Tibial nerve (tissue), 4 donors: ENCODE data around the gene RNF149. TPM values are rescaled to one million over a fixed set of nuclear protein-coding genes. Genes with fewer than 3 reads are reported as not detected.

Experiments
- DNase-seq, 2 donors: peaks; one replicate each; pipeline ENCODE4 v3.0.0-alpha.2; 2019; ENCODE audit warnings: low spot score in 2 of 2
- H3K27ac ChIP-seq, 4 donors: fragments of 200-600 bp; sonication (generic) in 3 of 4; one replicate each; pipeline ENCODE4 v1.5.1; 2017 to 2019; ENCODE audit warnings: mild to moderate bottlenecking in 1 of 4
- H3K27me3 ChIP-seq, 2 donors: fragments of 200-600 bp; sonication (generic) in 1 of 2; one replicate each; pipeline versions ENCODE4 v1.5.1 to v1.6.0; 2017 to 2019
- H3K36me3 ChIP-seq, 3 donors: fragments of 200-600 bp; sonication (generic); one replicate each; pipeline ENCODE4 v1.5.1; 2018 to 2019
- H3K4me1 ChIP-seq, 4 donors: fragments of 200-600 bp; sonication (generic) in 3 of 4; one replicate each; pipeline ENCODE4 v1.5.1; 2017 to 2019
- H3K4me3 ChIP-seq, 4 donors: fragments of 200-600 bp; sonication (generic) in 3 of 4; one replicate each; pipeline ENCODE4 v1.5.1; 2017 to 2019; ENCODE audit warnings: mild to moderate bottlenecking in 1 of 4, moderate library complexity in 1 of 4
- H3K9me3 ChIP-seq, 4 donors: fragments of 200-600 bp; sonication (generic) in 3 of 4; one replicate each; pipeline ENCODE4 v1.5.1; 2017 to 2019
- EP300 ChIP-seq, 2 donors: sonication (generic); formaldehyde crosslinking; IDR thresholded peaks; one replicate each; pipeline ENCODE4 v1.6.1; 2017; ENCODE audit warnings: antibody characterized with exemption in 2 of 2, mild to moderate bottlenecking in 1 of 2
- POLR2A ChIP-seq, 2 donors: fragments of 450-650 bp; IDR thresholded peaks; one replicate each; pipeline ENCODE4 v1.6.1; 2017; ENCODE audit warnings: antibody characterized with exemption in 2 of 2, mild to moderate bottlenecking in 2 of 2, moderate library complexity in 2 of 2
- WGBS, 2 donors: methylation state at CpG; one replicate each; pipeline ENCODE4 v1.1.5; 2018; 5-methylcytosine and 5-hydroxymethylcytosine counted together
- total RNA-seq, 4 donors: library from RNA; depleted of rRNA; stranded (reverse); fragments of >200 nt; gene quantifications; one replicate each; pipeline ENCODE4 v1.1.0, GENCODE V29; 2016
- TF ChIP-seq, protein P1 (sequence below), 5 experiments: fragments of 200-600 bp in 3 of 5; fragments of 450-650 bp in 2 of 5; sonication (generic) in 3 of 5; IDR thresholded peaks; one replicate each; pipeline ENCODE4 v1.5.1; 2016 to 2019; ENCODE audit warnings: antibody characterized with exemption in 5 of 5, mild to moderate bottlenecking in 3 of 5, moderate library complexity in 2 of 5

Gene RNF149, protein sequence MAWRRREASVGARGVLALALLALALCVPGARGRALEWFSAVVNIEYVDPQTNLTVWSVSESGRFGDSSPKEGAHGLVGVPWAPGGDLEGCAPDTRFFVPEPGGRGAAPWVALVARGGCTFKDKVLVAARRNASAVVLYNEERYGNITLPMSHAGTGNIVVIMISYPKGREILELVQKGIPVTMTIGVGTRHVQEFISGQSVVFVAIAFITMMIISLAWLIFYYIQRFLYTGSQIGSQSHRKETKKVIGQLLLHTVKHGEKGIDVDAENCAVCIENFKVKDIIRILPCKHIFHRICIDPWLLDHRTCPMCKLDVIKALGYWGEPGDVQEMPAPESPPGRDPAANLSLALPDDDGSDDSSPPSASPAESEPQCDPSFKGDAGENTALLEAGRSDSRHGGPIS
- total RNA-seq, result 100 to 1,000 TPM in 1 of 4 donors, 10 to 100 TPM in 3; 61.0 to 108 (median 67.3) TPM

DNA sequence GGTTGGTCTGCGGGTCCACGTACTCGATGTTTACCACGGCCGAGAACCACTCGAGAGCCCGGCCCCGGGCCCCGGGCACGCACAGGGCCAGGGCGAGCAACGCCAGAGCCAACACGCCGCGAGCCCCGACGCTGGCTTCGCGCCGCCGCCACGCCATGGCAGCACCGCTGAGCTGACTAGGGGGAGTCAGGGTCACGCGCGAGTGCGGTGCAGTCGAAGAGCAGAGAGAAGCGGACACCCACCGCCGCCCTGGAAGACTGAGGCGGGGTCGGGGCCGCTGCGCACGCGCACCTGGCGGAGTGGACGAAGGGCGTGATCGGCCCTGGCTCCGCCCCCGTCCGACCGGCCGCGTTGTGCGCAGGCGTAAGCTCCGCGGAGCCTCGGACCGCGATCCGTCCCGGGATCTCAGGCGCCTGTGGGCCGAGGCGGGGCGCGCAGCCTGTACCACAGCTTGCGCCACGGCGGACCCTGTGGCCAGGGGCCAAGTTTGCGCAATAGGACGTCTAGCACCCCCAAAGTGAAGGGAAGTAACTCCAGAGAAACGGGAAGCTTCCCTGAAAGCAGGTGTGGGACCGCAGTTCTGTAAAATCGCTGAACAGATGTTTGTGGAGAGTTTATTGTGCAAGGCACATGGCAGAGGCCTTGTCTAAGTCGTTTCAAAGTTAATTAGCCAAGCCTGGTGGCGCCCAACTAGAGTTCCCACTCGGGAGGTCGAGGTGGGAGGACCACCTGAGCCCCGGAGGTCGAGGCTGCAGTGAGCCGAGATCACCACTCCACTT, at the start of gene RNF149:
TSS of gene RNF149 (minus strand) at position 270 of the 779 bp plus-strand sequence. CDS start at position 157, 113 bp downstream.
- H3K4me3 ChIP-seq, result peak within 1 kb of the TSS; percentile 65 to 100 (median 93)
- peak within 1 kb of the TSS; percentile 88 to 98 (median 91) for H3K27ac ChIP-seq
- no peaks in the 10 kb centered on the region for H3K36me3 ChIP-seq
- 8 to 10% methylated on average over 22 to 34 of the region's 76 CpGs for WGBS, 2 donors
- peak; percentile 80 to 87 for DNase-seq
- no peaks in the 10 kb centered on the region for H3K27me3 ChIP-seq
- peaks cover 0 to 51% (median 31%) of the 10 kb centered on the region in 4 donors for H3K4me1 ChIP-seq
- TF ChIP-seq, protein P1, sequence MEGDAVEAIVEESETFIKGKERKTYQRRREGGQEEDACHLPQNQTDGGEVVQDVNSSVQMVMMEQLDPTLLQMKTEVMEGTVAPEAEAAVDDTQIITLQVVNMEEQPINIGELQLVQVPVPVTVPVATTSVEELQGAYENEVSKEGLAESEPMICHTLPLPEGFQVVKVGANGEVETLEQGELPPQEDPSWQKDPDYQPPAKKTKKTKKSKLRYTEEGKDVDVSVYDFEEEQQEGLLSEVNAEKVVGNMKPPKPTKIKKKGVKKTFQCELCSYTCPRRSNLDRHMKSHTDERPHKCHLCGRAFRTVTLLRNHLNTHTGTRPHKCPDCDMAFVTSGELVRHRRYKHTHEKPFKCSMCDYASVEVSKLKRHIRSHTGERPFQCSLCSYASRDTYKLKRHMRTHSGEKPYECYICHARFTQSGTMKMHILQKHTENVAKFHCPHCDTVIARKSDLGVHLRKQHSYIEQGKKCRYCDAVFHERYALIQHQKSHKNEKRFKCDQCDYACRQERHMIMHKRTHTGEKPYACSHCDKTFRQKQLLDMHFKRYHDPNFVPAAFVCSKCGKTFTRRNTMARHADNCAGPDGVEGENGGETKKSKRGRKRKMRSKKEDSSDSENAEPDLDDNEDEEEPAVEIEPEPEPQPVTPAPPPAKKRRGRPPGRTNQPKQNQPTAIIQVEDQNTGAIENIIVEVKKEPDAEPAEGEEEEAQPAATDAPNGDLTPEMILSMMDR (IDR thresholded peaks at IDR 0.05), result peak in 3 of 5 experiments; percentile 12 to 62 (median 61)
- peak; percentile 56 to 97 for TF ChIP-seq EP300 (IDR thresholded peaks at IDR 0.05)
- TF ChIP-seq POLR2A (IDR thresholded peaks at IDR 0.05), result peak; percentile 92 to 93
- H3K9me3 ChIP-seq, result no peaks in the 10 kb centered on the region

DNA sequence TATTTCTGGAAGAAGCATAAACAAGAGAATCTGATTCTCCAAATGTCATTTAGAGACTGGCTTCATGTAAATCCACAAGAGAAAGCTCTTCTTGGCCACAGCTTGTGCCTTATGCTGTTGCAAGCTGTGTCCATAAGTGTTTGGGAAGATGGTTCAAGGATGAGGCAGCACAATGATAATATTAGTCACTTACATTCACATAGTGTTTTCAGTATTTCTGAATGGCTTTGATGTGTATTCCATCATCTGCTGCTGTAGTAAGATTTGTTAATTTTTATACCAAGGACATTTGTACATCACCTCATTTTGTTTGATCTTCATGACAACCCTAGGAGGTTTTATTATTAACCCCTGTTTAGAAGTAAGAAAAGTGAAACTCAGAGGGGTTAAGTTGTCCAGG, 48.9 kb upstream of the RNF149 start:
- Histone ChIP-seq H3K36me3 (no peaks in the 10 kb centered on the region), H3K4me3 (no peak overlapping the region), H3K4me1 (peaks cover 0 to 5% (median 0%) of the 10 kb centered on the region in 4 donors), H3K27ac (no peak overlapping the region), H3K9me3 (no peaks in the 10 kb centered on the region), H3K27me3 (no peaks in the 10 kb centered on the region)
- TF ChIP-seq POLR2A (IDR thresholded peaks at IDR 0.05), result no peak
- TF ChIP-seq, protein P1 (IDR thresholded peaks at IDR 0.05), result no peak
- no peak for TF ChIP-seq EP300 (IDR thresholded peaks at IDR 0.05)
- DNase-seq, result no peak

DNA sequence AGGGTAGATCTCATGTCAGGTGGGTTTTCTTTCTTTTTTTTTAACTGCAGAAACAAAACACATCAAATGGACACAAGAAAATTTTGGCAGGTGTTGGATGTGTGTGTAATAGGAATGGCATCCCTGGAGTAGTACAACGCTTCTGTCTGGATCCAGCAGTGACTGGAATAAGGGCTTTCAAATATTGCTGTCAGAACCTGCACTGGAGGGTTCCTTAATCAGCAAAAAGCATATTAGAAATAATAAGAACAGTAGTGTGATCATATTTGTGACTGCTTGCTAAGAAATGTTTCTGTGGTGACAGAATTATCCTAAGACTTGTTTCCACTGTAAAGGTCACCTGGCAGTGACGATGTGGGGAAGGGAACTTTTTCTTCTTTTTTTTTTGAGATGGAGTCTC, 48.0 kb upstream of the RNF149 start:
- Histone ChIP-seq H3K9me3 (no peaks in the 10 kb centered on the region), H3K27me3 (no peaks in the 10 kb centered on the region), H3K36me3 (no peaks in the 10 kb centered on the region), H3K4me1 (peaks cover 0 to 5% (median 0%) of the 10 kb centered on the region in 4 donors), H3K27ac (no peak overlapping the region), H3K4me3 (no peak overlapping the region)
- TF ChIP-seq EP300 (IDR thresholded peaks at IDR 0.05), result no peak
- no peak for TF ChIP-seq POLR2A (IDR thresholded peaks at IDR 0.05)
- TF ChIP-seq, protein P1 (IDR thresholded peaks at IDR 0.05), result no peak
- DNase-seq, result no peak
- WGBS, 2 donors, result 51 to 60% methylated on average over 2 of the region's 2 CpGs

DNA sequence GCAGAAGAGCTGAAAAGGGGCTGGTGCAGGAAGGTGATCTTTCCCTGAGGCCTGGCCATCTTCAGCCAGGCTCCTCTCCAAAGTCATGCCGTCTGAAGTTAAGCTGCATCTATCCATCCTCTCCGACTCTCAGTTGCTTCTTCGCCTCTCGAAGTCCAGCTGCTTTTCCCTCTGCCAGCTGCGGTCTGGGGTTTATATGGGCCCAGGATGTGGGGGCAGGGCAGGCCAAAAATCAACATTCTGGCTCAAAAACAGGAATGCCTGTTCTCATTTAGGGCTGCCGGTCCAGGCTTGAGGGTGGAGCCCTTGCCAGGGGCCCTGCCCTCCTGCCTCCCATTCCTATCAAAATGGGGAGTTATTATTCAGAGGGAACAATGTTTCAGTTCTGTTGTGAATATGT, 47.6 kb upstream of the RNF149 start:
- no peaks in the 10 kb centered on the region for H3K27me3 ChIP-seq
- H3K36me3 ChIP-seq, result no peaks in the 10 kb centered on the region
- H3K4me3 ChIP-seq, result no peak overlapping the region
- H3K9me3 ChIP-seq, result no peaks in the 10 kb centered on the region
- 63 to 70% methylated on average over 6 of the region's 6 CpGs for WGBS, 2 donors
- TF ChIP-seq POLR2A (IDR thresholded peaks at IDR 0.05) (no peak), EP300 (IDR thresholded peaks at IDR 0.05) (no peak)
- TF ChIP-seq, protein P1 (IDR thresholded peaks at IDR 0.05), result no peak
- no peak overlapping the region for H3K27ac ChIP-seq
- peaks cover 0 to under 1% (median 0%) of the 10 kb centered on the region in 4 donors for H3K4me1 ChIP-seq
- DNase-seq, result no peak
